RCC 7860 (cell line): Measurements from ENCODE around the gene MAPK8IP1.

Experiments
- DNase-seq: peaks from one replicate; pipeline ENCODE4 v3.0.0-alpha.2; 2015; ENCODE audit warnings: low spot score
- FAIRE-seq: peaks from 2 replicates; lab custom pipeline; 2012; peaks lifted over from hg19 to GRCh38; lab: Jason Lieb, UNC

Gene MAPK8IP1

GRCh38 chr11:45924036-45924915, 38.8 kb downstream of the MAPK8IP1 start:
- DNase-seq (no peak), FAIRE-seq (no peak)

GRCh38 chr11:45924927-45925326, 39.5 kb downstream of the MAPK8IP1 start:
- no peak for FAIRE-seq
- no peak for DNase-seq

- no peak for FAIRE-seq
Measured at GRCh38 chr11:45925550-45925949, 40.1 kb downstream of the MAPK8IP1 start.

GRCh38 chr11:45926001-45926401, 40.5 kb downstream of the MAPK8IP1 start:
- DNase-seq (no peak), FAIRE-seq (no peak)

More at GRCh38 chr11:45925550-45925949, 40.1 kb downstream of the MAPK8IP1 start:
- DNase-seq: no peak

- FAIRE-seq (no peak), DNase-seq (no peak)
Measured at GRCh38 chr11:45926536-45927331, 41.3 kb downstream of the MAPK8IP1 start.

GRCh38 chr11:45927332-45927683, 41.9 kb downstream of the MAPK8IP1 start:
- DNase-seq (no peak), FAIRE-seq (no peak)

GRCh38 chr11:45927684-45928413, 42.4 kb downstream of the MAPK8IP1 start:
- no peak for DNase-seq

GRCh38 chr11:45928535-45929215, 43.2 kb downstream of the MAPK8IP1 start:
- no peak for FAIRE-seq

More at GRCh38 chr11:45927684-45928413, 42.4 kb downstream of the MAPK8IP1 start:
- FAIRE-seq: no peak

GRCh38 chr11:45929486-45930030, 44.1 kb downstream of the MAPK8IP1 start:
- DNase-seq (no peak), FAIRE-seq (no peak)

More at GRCh38 chr11:45928535-45929215, 43.2 kb downstream of the MAPK8IP1 start:
- DNase-seq: no peak

- FAIRE-seq (no peak), DNase-seq (no peak)
Measured at GRCh38 chr11:45930031-45930794, 44.8 kb downstream of the MAPK8IP1 start.

GRCh38 chr11:45930951-45931570, 45.6 kb downstream of the MAPK8IP1 start:
- DNase-seq (no peak), FAIRE-seq (no peak)

- FAIRE-seq (no peak), DNase-seq (no peak)
Measured at GRCh38 chr11:45931739-45932138, 46.3 kb downstream of the MAPK8IP1 start.

GRCh38 chr11:45932217-45932616, 46.8 kb downstream of the MAPK8IP1 start:
- no peak for DNase-seq
- FAIRE-seq: no peak

- FAIRE-seq: no peak
- no peak for DNase-seq
Measured at GRCh38 chr11:45933131-45933831, 47.8 kb downstream of the MAPK8IP1 start.

- DNase-seq: no peak
- FAIRE-seq: no peak
Measured at GRCh38 chr11:45933846-45934579, 48.6 kb downstream of the MAPK8IP1 start.

- DNase-seq (no peak), FAIRE-seq (no peak)
Measured at GRCh38 chr11:45934580-45935318, 49.3 kb downstream of the MAPK8IP1 start.
